ENCODE data around the gene KNDC1. TPM values are rescaled to one million over a fixed set of nuclear protein-coding genes. Genes with fewer than 3 reads are reported as not detected.

KNDC1 gene
- total and polyA plus RNA-seq, 12 donors = 1.0 to 93.4 (median 39.0) TPM

- no peak for DNase-seq
- intact Hi-C loops (cut with DNase I) = no loop called here
- 86 to 91% (median 89%) methylated on average over 24 to 38 of the region's 38 CpGs for WGBS, 4 donors
- H3K27ac ChIP-seq = no peak overlapping the region
- H3K4me3 ChIP-seq = no peak overlapping the region
- TF ChIP-seq POLR2A (IDR thresholded peaks at IDR 0.05) = no peak
- TF ChIP-seq, protein P1, sequence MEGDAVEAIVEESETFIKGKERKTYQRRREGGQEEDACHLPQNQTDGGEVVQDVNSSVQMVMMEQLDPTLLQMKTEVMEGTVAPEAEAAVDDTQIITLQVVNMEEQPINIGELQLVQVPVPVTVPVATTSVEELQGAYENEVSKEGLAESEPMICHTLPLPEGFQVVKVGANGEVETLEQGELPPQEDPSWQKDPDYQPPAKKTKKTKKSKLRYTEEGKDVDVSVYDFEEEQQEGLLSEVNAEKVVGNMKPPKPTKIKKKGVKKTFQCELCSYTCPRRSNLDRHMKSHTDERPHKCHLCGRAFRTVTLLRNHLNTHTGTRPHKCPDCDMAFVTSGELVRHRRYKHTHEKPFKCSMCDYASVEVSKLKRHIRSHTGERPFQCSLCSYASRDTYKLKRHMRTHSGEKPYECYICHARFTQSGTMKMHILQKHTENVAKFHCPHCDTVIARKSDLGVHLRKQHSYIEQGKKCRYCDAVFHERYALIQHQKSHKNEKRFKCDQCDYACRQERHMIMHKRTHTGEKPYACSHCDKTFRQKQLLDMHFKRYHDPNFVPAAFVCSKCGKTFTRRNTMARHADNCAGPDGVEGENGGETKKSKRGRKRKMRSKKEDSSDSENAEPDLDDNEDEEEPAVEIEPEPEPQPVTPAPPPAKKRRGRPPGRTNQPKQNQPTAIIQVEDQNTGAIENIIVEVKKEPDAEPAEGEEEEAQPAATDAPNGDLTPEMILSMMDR (IDR thresholded peaks at IDR 0.05) = no peak
- H3K36me3 ChIP-seq (replicated peaks in 1 of 2) = no peaks in the 10 kb centered on the region
- no peaks in the 10 kb centered on the region for H3K9me3 ChIP-seq (replicated peaks in 1 of 3)
- H3K4me1 ChIP-seq (replicated peaks in 1 of 2) = no peaks in the 10 kb centered on the region
- H3K27me3 ChIP-seq = no peaks in the 10 kb centered on the region
Measured at GRCh38 chr10:133187906-133188681, 28.1 kb downstream of the KNDC1 start.

DNA sequence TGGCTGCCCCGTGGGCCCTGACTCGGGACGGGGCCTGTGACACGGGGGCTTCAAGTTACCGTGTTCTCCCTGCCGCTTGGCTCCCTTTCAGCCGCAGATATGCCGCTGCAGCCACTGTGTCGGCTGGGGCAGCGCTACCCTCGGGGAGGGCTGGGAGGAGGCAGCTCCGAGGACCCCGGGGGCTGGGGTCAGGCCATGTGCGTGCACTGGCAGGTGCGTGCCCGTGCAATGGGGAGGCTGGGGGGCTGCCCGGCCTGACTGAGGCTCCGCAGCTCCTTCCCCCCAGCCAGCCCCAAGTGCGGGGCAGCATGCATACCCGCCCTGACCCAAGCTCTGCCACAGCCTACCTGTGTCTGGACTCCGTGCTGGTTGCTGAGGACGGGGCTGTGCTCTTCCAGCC, 29.2 kb downstream of the KNDC1 start:
- no peaks in the 10 kb centered on the region for H3K9me3 ChIP-seq (replicated peaks in 1 of 3)
- H3K36me3 ChIP-seq (replicated peaks in 1 of 2) = no peaks in the 10 kb centered on the region
- TF ChIP-seq, protein P1 (IDR thresholded peaks at IDR 0.05) = no peak
- TF ChIP-seq POLR2A (IDR thresholded peaks at IDR 0.05) = no peak
- no peaks in the 10 kb centered on the region for H3K4me1 ChIP-seq (replicated peaks in 1 of 2)
- WGBS, 4 donors = 88 to 100% (median 96%) methylated on average over 2 to 22 of the region's 22 CpGs
- no peaks in the 10 kb centered on the region for H3K27me3 ChIP-seq
- H3K4me3 ChIP-seq = no peak overlapping the region
- no peak overlapping the region for H3K27ac ChIP-seq
- DNase-seq = no peak
- intact Hi-C loops (cut with DNase I) = no loop called here

- Histone ChIP-seq H3K27me3 (no peaks in the 10 kb centered on the region), H3K4me3 (no peak overlapping the region), H3K36me3 (replicated peaks in 1 of 2) (no peaks in the 10 kb centered on the region), H3K9me3 (replicated peaks in 1 of 3) (no peaks in the 10 kb centered on the region), H3K4me1 (replicated peaks in 1 of 2) (no peaks in the 10 kb centered on the region), H3K27ac (no peak overlapping the region)
- 87 to 93% (median 91%) methylated on average over 11 to 14 of the region's 14 CpGs for WGBS, 4 donors
- TF ChIP-seq, protein P1 (IDR thresholded peaks at IDR 0.05) = no peak
- TF ChIP-seq POLR2A (IDR thresholded peaks at IDR 0.05) = no peak
- intact Hi-C loops (cut with DNase I) = no loop called here
- no peak for DNase-seq
Measured at GRCh38 chr10:133189726-133190125, 29.7 kb downstream of the KNDC1 start.

- intact Hi-C loops (cut with DNase I) = no loop called here
- WGBS, 4 donors = 94 to 98% (median 97%) methylated on average over 10 of the region's 10 CpGs
- DNase-seq = no peak
Measured at GRCh38 chr10:133190225-133190624, 30.2 kb downstream of the KNDC1 start.

More at GRCh38 chr10:133190225-133190624, 30.2 kb downstream of the KNDC1 start:
- Histone ChIP-seq H3K9me3 (replicated peaks in 1 of 3) (no peaks in the 10 kb centered on the region), H3K27ac (no peak overlapping the region), H3K27me3 (no peaks in the 10 kb centered on the region), H3K36me3 (replicated peaks in 1 of 2) (no peaks in the 10 kb centered on the region), H3K4me1 (replicated peaks in 1 of 2) (no peaks in the 10 kb centered on the region), H3K4me3 (no peak overlapping the region)
- TF ChIP-seq, protein P1 (IDR thresholded peaks at IDR 0.05) = no peak
- TF ChIP-seq POLR2A (IDR thresholded peaks at IDR 0.05) = no peak

Measured in adrenal gland (tissue), 12 donors.